ENCODE results near the gene ONECUT2.

DNA sequence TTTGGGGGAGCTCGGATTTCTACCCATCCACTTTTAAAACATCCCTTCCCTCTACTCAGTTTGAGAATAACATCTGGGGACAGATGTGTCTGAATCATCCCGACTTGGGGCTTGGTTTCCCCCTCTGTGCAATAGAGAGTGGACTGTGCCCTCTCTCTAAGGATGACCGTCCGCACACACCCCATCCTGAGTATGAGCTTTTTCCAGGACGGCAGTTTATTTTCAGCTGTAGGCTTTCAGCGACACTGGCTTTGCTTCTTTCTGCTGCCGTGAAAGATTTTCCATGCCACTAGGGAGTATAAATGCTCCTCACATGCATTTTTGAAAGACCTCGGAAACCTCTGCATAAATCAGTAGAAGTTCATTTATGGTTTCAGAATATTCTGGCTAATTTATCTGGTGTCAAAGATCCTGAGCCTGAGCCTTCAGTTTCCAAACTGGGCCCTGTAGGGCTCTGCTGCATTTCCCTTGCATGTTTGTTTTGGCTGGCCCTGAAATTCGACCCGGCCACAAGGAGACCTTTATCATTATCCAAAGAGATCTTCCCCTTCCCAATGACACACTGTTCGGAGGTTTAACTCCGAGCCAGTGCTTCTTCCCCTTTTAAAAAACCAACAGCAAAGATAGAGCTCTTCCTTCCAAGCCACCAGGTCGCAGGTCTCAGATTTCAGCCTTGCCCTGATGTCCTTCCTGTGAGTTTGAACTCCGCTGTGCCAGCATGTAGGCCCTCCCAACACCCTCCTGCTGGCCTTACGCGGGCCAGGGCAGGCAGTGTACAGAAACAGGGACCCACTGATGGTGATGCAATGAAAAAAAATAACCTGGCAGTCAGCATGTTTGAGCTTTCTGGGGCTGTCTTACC is 98.1 kb downstream of the ONECUT2 start:
- TF ChIP-seq, protein P1, sequence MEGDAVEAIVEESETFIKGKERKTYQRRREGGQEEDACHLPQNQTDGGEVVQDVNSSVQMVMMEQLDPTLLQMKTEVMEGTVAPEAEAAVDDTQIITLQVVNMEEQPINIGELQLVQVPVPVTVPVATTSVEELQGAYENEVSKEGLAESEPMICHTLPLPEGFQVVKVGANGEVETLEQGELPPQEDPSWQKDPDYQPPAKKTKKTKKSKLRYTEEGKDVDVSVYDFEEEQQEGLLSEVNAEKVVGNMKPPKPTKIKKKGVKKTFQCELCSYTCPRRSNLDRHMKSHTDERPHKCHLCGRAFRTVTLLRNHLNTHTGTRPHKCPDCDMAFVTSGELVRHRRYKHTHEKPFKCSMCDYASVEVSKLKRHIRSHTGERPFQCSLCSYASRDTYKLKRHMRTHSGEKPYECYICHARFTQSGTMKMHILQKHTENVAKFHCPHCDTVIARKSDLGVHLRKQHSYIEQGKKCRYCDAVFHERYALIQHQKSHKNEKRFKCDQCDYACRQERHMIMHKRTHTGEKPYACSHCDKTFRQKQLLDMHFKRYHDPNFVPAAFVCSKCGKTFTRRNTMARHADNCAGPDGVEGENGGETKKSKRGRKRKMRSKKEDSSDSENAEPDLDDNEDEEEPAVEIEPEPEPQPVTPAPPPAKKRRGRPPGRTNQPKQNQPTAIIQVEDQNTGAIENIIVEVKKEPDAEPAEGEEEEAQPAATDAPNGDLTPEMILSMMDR (conservative IDR thresholded peaks at IDR 0.05; ENCODE audit: low read depth in 2 of 2) = no peak
- no peak for TF ChIP-seq POLR2AphosphoS5 (IDR thresholded peaks at IDR 0.05; ENCODE audit: low read depth)
- no peak for TF ChIP-seq EZH2phosphoT487 (IDR thresholded peaks at IDR 0.05; ENCODE audit: unreplicated experiment)
- no peak for TF ChIP-seq STAT1 (IDR thresholded peaks at IDR 0.05; ENCODE audit: unreplicated experiment)
